GM04504 (cell line): ENCODE measurements around the gene C10orf71.

Experiments used
- DNase-seq: peaks from one replicate; pipeline ENCODE4 v3.0.0-alpha.2; 2012; ENCODE audit warnings: low read depth

Gene C10orf71

GRCh38 chr10:49274886-49275285 lies 24.1 kb upstream of the C10orf71 start:
- no peak for DNase-seq

- DNase-seq: no peak
These were observed 23.1 kb upstream of the C10orf71 start for GRCh38 chr10:49275896-49276295.

GRCh38 chr10:49276596-49276995 lies 22.4 kb upstream of the C10orf71 start:
- DNase-seq: no peak

GRCh38 chr10:49277973-49278372 lies 21.0 kb upstream of the C10orf71 start:
- no peak for DNase-seq

DNA sequence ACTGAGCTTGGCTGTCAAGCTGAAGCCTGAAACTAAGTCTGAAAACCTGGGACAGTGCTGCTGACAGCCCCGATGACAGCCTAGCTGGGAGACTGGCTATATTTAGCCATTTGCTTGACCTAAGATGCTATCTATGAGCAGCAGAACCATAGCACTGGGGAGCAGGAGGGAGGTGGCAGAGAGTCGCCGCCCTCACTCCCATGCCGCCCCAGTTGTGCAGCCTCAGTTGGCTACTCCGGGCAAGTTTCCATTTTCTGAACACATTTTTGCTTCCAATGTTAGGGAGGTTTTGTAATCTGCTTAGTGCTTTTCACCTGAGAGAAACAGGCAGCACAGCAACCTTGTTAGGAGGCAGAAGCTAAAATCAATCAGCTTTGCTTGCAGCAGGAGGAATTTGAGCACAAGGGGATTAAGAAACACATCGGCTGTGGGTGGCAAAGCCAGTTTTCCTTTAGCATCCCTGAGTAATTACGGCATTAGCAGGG lies 20.4 kb upstream of the C10orf71 start:
- no peak for DNase-seq

DNA sequence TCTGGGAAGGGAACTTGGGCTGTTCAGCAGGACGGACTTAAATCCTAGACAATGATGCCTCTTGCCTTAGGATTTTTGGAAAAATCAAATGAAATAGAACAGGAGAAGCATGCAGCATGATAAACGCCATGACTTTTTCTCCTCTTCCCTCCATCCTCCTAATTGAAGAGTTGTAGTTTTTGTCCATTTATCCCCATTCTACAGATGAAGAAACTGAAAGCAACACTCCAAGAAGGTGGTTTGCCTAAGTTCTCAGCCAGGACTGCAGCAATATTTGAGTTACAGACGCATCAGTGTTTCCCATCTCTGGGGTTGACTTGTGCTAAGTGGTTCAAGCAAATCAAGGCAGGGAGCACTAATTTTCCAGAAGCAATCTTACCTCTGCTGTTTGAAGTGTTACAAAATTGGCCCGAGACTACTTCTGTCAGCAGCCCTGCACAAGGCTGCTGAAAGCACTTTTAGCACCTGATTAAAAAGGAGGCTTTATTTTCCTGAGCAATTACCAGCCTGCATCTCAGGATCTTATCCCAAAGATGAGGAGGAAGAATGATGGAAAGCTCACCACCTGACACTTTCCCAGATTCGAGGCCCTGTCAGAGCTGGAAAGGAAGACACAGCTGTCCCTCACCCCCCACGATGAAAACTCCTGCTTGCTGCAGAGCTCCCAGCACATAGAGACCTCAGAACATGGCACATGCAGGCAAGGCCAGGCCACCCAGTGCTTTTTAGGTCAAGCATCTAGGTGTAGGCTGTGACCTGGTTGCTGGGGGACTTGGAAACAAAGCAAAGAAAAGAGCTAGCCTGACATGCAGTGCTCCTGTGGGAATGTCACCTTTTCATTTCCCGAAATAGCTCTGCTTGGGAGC lies 19.7 kb upstream of the C10orf71 start:
- no peak for DNase-seq

DNA sequence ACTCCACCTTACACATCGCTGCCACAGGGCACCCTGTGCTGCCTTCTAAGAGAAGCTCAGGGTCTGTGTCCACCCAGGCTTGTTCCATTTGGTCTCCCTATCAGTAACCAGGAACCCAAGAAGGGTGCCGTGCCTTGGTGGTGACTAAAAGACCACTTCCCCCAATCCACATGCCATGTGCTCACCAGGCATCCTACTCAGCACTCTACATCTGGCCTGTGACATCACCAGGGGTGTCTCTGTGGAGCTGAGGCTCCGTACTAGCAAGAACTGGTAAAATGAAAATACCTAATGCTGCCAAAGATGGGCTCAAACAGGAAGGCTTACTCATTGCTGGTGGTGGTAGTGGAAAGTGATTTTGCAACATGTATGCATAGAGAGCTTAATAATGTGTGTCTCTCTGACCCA lies 19.0 kb upstream of the C10orf71 start:
- peak; percentile 5 for DNase-seq

- no peak for DNase-seq
These were observed 17.5 kb upstream of the C10orf71 start for GRCh38 chr10:49281461-49281860.

DNA sequence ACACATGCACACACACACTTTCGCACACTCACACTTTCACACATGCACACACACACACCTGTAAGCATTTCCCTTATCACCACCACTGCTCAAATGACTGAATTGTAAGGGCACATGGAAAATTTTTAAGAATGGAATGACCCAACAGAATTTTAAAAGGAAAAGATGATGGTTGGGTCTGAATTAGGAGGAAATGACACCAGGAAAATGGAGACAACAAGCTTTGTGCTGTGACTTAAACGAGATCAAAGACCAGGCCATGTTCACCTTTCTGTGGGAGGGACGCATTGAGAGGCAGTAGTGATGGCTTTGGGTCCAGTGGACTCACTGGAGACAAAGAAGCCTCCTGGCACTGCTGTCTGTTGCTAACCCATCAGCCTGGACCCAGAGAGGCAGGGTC lies 16.7 kb upstream of the C10orf71 start:
- DNase-seq: no peak

- no peak for DNase-seq
These were observed 16.1 kb upstream of the C10orf71 start for GRCh38 chr10:49282879-49283341.

GRCh38 chr10:49283491-49283890 lies 15.5 kb upstream of the C10orf71 start:
- no peak for DNase-seq

- no peak for DNase-seq
These were observed 14.6 kb upstream of the C10orf71 start for GRCh38 chr10:49284356-49284755.

DNA sequence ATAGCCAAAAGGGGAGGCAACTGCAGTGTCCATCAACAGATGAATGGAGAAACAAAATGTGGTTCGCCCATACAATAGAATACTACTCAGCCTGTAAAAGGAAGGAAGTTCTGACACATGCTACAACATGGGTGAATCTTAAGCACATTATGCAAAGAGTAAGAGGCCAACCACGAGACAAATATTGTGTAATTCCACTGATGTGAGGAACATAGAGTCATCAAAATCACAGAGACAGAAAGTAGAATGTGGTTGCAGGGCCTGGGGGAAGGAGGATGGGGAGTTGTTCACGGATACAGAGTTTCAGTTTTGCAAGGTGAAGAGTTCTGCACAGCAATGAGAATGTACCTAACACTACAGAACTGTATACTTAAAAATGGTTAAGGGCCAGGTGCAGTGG lies 13.7 kb upstream of the C10orf71 start:
- DNase-seq: no peak

DNA sequence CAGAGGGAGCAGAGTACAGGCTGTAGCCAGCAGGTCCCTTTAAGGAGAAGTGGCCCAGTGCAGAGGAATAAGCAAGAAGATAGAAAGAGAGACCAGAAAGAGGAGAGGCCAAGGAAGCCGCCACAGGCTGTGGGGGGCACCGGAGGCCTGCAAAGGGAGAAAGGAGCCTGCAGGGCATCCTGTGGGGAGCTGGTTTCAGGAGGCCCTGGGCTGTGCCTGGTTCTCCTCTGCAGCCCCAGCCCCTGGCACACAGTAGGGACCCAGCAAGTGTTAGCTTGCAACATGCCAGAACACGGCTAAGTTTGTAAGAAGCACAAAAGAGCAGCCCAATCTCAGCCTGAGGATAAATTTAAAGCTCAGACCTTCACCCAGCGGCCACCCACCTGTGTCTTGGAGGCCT lies 12.3 kb upstream of the C10orf71 start:
- DNase-seq: no peak

DNA sequence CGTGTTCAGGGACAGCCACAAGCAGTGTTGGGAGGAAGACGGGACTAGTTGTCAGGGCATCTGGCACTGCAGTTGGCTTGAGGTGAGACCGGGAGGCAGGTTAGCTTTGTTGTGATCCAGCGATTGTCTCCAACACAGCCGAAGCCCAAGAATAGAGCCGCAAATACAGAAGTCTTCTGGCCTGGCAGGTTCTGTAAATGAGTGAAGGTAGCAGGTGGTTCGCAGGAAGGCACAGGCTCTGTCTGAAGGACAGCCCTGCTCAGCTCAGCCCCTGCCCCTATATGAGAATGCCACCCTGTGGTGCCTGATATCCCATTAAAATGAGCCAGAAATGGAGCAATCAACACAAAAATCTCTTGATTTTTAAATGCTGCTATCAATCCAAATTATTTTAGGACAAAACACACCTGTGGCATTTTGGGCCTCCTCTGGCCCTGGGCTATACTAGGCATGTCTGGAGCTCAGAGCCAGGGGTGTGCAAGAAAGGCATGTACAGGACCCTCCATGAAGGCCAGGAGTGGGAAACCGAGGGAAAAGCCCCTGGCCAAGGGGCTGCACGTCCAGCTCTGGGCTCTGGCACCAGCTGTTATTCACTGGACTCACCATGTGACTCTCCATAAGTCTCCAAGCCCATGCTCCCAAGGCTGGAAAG lies 11.2 kb upstream of the C10orf71 start:
- no peak for DNase-seq

- DNase-seq: no peak
These were observed 10.5 kb upstream of the C10orf71 start for GRCh38 chr10:49288341-49289065.

- DNase-seq: no peak
These were observed 9.5 kb upstream of the C10orf71 start for GRCh38 chr10:49289480-49289879.

GRCh38 chr10:49290131-49290530 lies 8.8 kb upstream of the C10orf71 start:
- no peak for DNase-seq

- no peak for DNase-seq
These were observed 8.4 kb upstream of the C10orf71 start for GRCh38 chr10:49290607-49291006.

- DNase-seq: no peak
These were observed 6.3 kb upstream of the C10orf71 start for GRCh38 chr10:49292565-49293207.

- no peak for DNase-seq
These were observed 5.8 kb upstream of the C10orf71 start for GRCh38 chr10:49293208-49293603.

DNA sequence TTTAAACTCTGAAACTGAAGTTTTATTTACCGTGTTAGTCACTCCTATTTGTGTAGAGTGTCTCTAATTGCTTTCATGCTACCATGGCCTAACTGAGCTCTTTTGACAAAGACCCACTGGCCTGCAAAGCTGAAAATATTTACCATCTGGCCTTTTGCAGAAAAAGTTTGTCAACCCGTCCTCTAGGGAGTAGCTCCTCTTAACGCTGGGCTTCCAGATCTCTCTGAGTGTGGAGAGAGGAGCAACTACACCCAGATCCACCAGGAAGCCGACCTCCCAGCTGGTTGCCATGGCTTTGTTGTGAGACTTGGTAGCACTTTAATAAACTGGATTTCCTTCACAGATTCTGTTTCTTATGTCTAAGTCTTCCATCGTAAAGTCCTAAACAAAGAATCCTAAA lies 4.2 kb upstream of the C10orf71 start:
- no peak for DNase-seq
